Left kidney (tissue), 2 donors: Measurements from ENCODE around the gene TAMM41. TPM values are rescaled to one million over a fixed set of nuclear protein-coding genes. Genes with fewer than 3 reads are reported as not detected.
"Not testable (repeated sequence)": the region's sequence is repeated elsewhere in the genome, so short reads cannot be mapped to it uniquely, and the experiment has no call there.

Source experiments
- DNase-seq: peaks from one replicate; pipeline ENCODE4 v3.0.0-alpha.2; 2013
- polyA plus RNA-seq: library from polyadenylated mRNA; unstranded; fragments of 120-200 nt; gene quantifications from one replicate; pipeline ENCODE4 v1.2.1, GENCODE V29; 2013; ENCODE audit not compliant: insufficient read length

TAMM41 gene
- polyA plus RNA-seq, 1 donor = 28.4 TPM

DNA sequence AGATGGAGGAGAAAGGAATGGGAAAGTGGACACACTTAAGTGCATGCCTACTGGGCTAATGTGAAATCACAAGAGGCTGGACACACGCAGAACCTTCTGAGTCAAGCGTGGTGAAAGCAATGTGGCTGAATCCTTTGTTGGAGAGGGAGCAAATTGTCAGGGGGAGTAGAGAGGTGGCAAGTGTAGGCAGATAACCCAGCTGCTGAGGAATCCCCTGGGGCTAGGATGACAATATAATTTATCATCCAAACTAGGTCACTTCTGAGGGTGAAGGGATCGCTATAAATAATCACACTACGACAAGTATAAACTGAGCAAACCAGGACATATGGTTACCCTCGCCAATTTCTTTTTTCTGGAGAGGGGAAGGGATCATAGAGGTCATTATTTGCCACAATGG lies 28.7 kb downstream of the TAMM41 start:
- no peak for DNase-seq

- DNase-seq = no peak
These were observed 31.6 kb downstream of the TAMM41 start for GRCh38 chr3:11815111-11815510.

GRCh38 chr3:11814663-11815062 lies 32.0 kb downstream of the TAMM41 start:
- no peak for DNase-seq

GRCh38 chr3:11810276-11810675 lies 36.4 kb downstream of the TAMM41 start:
- no peak for DNase-seq

DNA sequence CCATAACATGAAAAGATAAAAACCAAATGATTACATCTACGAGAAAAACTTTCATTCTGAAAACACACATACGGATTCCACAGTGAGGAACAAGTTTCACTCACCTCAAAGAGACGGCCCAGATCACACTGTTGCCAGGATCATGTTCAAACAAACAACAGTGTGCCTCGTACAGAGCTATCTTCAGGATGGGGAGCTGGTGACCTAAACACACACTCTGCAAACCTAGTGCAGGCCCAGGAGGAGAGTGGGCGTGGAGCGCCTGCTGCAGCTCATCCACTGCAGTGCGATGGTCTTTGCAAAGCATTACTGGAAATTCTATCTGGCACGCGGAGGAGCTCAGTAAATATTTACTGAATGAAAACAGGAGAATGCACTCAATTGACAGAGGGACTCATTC lies 38.5 kb downstream of the TAMM41 start:
- DNase-seq = no peak

GRCh38 chr3:11807686-11808085 lies 39.0 kb downstream of the TAMM41 start:
- no peak for DNase-seq

DNA sequence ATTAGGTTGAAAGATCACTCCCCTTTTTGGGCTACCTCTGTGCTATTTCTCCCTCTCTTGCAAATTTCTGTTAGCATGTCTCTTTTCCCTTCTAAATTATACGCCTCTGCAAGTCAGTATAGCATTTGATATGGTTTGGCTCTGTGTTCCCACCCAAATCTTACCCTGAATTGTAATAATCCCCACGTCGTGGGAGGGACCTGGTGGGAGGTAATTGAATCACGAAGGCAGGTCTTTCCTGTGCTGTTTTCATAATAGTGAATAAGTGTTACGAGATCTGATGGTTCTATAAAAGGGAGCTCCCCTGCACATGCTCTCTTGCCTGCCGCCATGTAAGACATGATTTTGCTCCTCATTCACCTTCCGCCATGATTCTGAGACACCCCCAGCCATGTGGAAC lies 41.0 kb downstream of the TAMM41 start:
- no peak for DNase-seq

GRCh38 chr3:11803977-11804892 lies 42.5 kb downstream of the TAMM41 start:
- no peak for DNase-seq

DNA sequence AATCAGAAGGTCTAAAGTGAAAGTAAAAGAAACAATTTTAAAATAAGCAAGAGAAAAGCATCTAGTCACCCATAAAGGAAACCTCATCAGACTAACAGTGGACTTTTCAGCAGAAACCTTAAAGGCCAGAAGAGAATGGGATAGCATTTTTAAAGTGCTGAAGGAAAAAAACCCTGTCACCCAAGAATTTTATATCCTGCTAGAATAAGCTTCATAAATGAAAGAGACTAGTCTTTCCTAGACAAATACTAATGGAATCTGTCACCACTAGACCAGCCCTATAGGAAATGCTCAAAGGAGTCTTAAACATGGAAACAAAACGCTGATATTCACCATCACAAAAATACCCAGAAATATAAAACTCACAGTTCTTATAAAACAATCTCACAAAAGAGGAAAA lies 46.9 kb downstream of the TAMM41 start:
- no peak for DNase-seq

DNA sequence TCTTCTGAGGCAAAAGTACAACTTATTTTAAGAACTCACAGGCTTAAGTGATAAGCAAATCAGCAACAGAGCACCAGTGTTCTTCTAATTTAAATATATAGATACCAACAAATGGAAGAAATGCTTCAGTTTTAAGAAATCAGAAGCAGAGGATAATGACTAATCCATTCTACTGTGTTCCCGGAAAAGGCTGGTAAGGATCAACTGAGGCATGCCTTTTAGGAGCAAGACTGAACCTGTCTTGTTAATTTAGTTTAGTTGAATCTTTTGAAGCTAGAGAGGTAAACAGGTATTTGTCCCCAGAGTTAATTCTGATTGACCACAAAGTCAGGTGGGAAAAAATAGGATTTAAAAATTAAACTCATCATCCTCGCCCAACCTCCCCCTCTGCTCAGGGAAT lies 51.8 kb downstream of the TAMM41 start:
- no peak for DNase-seq

DNA sequence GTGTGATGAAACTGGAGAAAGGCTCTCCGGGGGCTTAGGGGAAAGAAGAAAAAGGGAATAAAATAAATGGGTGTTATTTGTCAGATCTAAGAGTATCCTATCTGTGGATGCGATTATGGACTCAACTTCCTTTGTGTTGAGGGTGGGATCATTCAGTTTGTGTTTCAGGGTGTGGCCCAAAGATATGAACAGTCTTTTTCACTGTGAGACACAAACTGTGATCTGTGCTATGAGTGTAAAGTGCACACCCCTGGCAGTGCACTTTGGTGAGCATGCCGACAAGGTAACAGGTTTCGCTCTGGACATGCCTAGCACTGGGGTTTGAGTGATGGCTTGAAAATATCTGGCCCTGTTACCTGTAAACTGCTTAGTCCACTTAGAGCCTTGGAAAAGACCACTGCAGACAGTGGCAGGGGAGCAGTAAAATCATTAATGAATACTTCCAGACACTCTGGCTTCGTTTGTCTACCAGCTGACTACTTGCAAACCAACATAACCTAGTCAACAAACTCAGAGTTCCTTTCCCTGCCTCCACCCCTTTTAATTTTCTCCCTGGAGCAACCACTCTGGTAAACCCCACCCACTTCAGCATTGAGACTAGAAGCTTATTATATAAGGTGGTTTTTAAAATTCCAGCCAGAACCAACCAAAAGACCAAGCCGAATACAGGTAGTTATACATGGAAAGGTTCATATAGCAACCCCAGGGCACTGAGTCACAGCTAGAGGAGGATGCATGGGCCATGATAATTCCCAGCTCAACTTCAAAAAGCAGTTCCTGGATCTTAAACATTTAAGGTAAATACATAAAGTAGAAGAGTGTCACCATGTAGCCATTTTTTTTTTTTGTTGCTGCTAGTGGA lies 55.1 kb downstream of the TAMM41 start:
- DNase-seq = no peak

DNA sequence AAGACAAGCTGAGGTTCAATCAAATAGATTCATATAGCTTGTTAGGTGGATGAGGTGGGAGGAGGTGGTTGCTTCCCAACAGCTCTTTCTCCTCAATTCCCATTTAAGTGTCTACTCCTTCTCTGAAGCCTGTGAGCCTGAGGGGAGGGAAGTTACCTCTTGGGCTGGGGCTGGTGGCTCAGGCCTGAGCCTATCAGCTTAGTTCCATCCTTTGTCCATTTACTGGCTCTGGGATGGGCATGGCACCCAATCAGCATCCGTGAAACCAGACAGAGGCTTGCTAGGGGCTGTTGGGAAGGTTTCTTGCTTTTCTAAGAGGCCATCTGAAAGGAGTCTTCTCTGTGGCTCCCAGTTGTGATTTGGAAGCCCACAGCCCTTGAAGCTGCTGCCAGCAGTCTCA lies 57.3 kb downstream of the TAMM41 start:
- DNase-seq = no peak

DNA sequence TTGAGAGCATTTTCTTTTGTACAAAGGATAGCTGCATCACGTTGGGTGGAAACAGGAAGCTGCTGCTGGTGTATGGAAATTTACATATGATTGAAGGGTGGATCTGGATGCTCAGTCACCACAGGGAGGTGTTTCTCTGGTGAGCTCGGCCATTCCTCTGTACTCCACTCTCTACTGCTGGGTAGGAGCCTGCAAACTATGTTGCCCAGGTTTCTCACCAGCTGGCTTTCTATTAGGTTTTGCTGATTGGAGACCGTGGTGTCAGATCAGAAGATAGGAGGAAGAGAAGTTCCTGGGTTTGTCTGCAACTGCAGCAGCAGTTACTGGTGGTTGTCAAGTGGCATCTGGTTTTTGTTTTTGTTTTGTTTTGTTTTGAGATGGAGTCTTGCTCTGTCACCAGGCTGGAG lies 61.7 kb downstream of the TAMM41 start:
- DNase-seq = no peak

- no peak for DNase-seq
These were observed 66.3 kb downstream of the TAMM41 start for GRCh38 chr3:11780341-11780740.

- DNase-seq = no peak
These were observed 67.1 kb downstream of the TAMM41 start for GRCh38 chr3:11779626-11780025.

- DNase-seq = no peak
These were observed 68.4 kb downstream of the TAMM41 start for GRCh38 chr3:11778248-11778647.

DNA sequence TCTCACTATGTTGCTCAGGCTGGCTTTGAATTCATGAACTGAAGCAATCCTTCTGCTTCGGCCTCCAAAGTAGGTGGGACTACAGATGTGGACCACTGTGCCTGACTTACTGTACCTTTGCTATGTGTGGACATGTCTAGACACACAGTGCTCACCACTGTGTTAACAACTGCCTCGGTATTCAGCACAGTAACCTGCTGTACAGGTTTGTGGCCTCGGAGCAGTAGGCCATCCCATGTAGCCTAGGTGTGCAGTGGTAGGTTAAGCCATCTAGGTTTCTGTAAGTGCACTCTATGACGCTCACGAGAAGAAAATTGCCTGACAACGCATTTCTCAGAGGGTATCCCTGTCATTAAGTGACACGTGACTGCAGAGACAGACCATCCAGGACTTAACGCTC lies 70.3 kb downstream of the TAMM41 start:
- DNase-seq = no peak

DNA sequence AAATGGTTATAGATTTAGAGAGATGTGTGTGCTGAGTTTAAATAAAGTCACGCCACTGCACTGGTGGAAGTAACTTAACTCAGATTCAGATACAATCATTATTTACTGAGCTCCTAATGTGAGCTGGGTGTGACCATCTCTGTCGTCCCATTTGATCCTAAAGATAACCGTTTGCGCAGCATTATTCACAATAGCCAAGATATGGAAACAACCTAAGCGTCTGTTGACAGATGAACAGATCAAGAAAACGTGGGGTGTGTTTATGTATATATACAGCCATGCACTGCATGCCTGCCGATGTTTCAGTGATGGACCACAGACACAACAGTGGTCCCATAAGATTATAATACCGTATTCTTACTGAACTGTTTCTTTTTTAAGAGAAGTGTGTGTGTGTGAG lies 71.2 kb downstream of the TAMM41 start:
- no peak for DNase-seq

DNA sequence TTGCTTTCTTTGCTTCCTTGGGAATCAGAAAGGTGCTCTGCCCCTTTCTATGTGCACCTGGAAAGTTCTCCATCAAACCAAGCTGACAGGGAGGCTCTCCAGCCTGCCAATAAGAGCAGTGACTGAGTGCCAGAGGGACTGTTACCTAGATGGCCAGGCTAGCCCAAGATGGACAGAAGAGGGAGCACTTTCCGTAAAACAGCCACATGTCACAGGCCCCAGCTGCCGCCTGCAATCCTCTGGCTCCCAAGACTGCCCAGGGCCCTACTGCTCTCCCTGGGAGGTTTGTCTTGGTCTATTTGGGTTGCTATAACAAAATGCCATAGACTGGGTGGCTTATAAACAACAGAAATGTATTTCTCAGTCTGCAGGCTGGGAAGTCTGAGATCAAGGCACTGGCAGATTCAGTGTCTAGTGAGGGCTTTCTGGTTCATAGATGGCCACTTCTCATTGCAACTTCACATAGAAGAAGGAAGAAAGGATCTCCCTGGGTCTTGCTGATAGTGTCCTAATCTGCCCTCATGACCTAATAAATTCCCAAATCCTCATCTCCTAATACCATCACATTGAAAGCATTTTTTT lies 72.3 kb downstream of the TAMM41 start:
- DNase-seq = peak; percentile 46

DNA sequence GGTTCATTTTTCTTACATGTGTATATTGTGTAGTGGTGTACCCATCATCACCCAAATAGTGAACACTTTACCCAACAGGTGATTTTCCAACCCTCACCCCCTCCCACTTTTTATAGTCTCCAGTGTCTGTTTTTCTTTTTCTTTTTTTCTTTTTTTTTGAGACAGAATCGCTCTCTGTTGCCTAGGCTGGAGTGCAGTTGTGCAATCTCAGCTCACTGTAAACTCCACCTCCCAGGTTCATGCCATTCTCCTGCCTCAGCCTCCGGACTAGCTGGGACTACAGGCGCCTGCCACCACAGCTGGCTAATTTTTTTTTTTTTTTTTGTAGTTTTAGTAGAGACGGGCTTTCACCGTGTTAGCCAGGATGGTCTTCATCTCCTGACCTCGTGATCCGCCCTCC lies 74.8 kb downstream of the TAMM41 start:
- DNase-seq = not testable (repeated sequence)

DNA sequence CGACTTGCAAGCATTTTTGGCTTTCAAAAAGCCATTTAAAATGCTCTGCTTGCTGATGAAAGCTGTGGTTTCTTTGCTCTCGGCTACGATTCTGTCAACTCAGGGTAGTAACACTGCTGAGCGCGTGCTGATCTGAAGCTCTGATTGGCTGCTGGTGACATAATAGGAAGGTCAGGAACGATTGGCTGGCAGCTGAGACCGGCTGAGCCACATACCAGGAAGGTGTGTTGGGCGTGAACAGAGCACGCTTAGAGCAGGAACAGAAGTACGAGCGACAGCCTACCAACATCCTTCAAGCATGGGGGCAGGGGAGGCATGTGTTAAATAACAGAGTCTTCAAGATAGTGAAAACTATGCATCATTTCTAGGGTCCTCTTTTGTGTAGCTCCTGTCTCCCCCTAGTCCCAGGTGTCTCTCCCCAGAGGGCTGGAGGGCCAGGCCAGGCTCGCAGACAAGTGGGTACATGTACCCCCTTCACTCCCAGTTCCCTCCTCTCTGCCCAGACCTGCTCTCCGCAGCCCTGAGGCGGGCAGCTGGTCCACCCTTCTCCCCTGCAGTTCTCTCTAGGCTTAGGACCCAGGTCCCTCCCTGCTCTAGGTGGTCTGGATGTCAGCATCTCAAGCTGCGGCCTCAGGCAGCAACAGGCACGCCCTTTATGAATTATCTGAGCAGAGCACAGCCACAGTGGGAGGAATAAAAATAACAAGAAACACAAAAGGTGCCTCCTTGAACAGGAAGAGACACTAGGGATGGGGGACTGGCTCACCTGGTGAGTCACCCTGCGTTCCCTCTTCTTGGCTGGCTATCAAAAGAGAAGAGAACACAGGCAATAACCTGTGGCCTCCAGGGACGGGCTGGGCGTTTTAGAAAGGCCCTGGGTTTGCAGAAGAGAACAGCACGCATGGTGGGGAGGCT lies 76.0 kb downstream of the TAMM41 start:
- DNase-seq = peak; percentile 83
